HEK293 (cell line): Measurements from ENCODE around the gene AGRN.

ENCODE experiments used
- BCL11A ChIP-seq: fragments of 450-650 bp; formaldehyde crosslinking; IDR thresholded peaks from 2 replicates; pipeline ENCODE4 v1.5.1; 2016; ENCODE audit warnings: low read depth, missing biosample characterization, missing genetic modification characterization
- BCL11B ChIP-seq: fragments of 450-650 bp; formaldehyde crosslinking; IDR thresholded peaks from 2 replicates; pipeline ENCODE4 v1.5.1; 2016; ENCODE audit warnings: low read depth, missing biosample characterization, missing genetic modification characterization
- GLI2 ChIP-seq: fragments of 450-650 bp; formaldehyde crosslinking; IDR thresholded peaks from 2 replicates; pipeline ENCODE4; 2017; ENCODE audit warnings: missing biosample characterization, missing genetic modification characterization, low read depth, borderline replicate concordance
- KLF7 ChIP-seq: fragments of 450-650 bp; formaldehyde crosslinking; IDR thresholded peaks from 2 replicates; pipeline ENCODE4 v1.5.1; 2016; ENCODE audit warnings: missing biosample characterization, missing genetic modification characterization, borderline replicate concordance
- MEIS1 ChIP-seq: sonication (generic); formaldehyde crosslinking; IDR thresholded peaks from 2 replicates; pipeline ENCODE4 v1.8.1; 2022; ENCODE audit warnings: missing genetic modification reagents, mild to moderate bottlenecking, borderline replicate concordance
- MYNN ChIP-seq: fragments of 450-650 bp; formaldehyde crosslinking; IDR thresholded peaks from 2 replicates; pipeline ENCODE4 v1.5.1; 2016; ENCODE audit warnings: missing biosample characterization, missing genetic modification characterization, borderline replicate concordance
- MZF1 ChIP-seq: fragments of 450-650 bp; formaldehyde crosslinking; IDR thresholded peaks from 2 replicates; pipeline ENCODE4 v1.5.1; 2017; ENCODE audit warnings: missing biosample characterization, missing genetic modification characterization, borderline replicate concordance
- ZNF23 ChIP-seq: fragments of 450-650 bp; formaldehyde crosslinking; IDR thresholded peaks from 2 replicates; pipeline ENCODE4 v1.5.1; 2016; ENCODE audit warnings: missing biosample characterization, missing genetic modification characterization, borderline replicate concordance
- ZNF324 ChIP-seq: fragments of 450-650 bp; formaldehyde crosslinking; IDR thresholded peaks from 2 replicates; pipeline ENCODE4 v1.5.1; 2016; ENCODE audit warnings: missing biosample characterization, missing genetic modification characterization
- ZNF335 ChIP-seq: fragments of 450-650 bp; formaldehyde crosslinking; conservative IDR thresholded peaks from 2 replicates; pipeline ENCODE4 v1.5.1; 2016; ENCODE audit warnings: missing biosample characterization, missing genetic modification characterization
- ZNF404 ChIP-seq: fragments of 450-650 bp; formaldehyde crosslinking; IDR thresholded peaks from 2 replicates; pipeline ENCODE4 v1.5.1; 2017; ENCODE audit warnings: missing biosample characterization, missing genetic modification characterization
- ZNF501 ChIP-seq: fragments of 450-650 bp; formaldehyde crosslinking; IDR thresholded peaks from 2 replicates; pipeline ENCODE4 v1.5.1; 2016; ENCODE audit warnings: missing biosample characterization, missing genetic modification characterization
- ZNF510 ChIP-seq: fragments of 450-650 bp; formaldehyde crosslinking; IDR thresholded peaks from 2 replicates; pipeline ENCODE4 v1.5.1; 2018; ENCODE audit warnings: mild to moderate bottlenecking, missing genetic modification characterization, missing biosample characterization; ENCODE audit not compliant: insufficient replicate concordance
- ZNF571 ChIP-seq: fragments of 450-650 bp; formaldehyde crosslinking; IDR thresholded peaks from 2 replicates; pipeline ENCODE4 v1.5.0; 2017; ENCODE audit warnings: missing biosample characterization, missing genetic modification characterization
- ZNF596 ChIP-seq: fragments of 450-650 bp; IDR thresholded peaks from 2 replicates; pipeline ENCODE4 v1.5.0; 2018; ENCODE audit warnings: missing biosample characterization, mild to moderate bottlenecking, missing genetic modification characterization, moderate library complexity
- ZNF600 ChIP-seq: fragments of 450-650 bp; formaldehyde crosslinking; IDR thresholded peaks from 2 replicates; pipeline ENCODE4 v1.5.1; 2016; ENCODE audit warnings: missing biosample characterization, missing genetic modification characterization
- ZNF623 ChIP-seq: fragments of 450-650 bp; formaldehyde crosslinking; IDR thresholded peaks from 2 replicates; pipeline ENCODE4 v1.5.1; 2016; ENCODE audit warnings: missing biosample characterization, missing genetic modification characterization
- ZNF658 ChIP-seq: fragments of 450-650 bp; formaldehyde crosslinking; IDR thresholded peaks from 2 replicates; pipeline ENCODE4; 2016; ENCODE audit warnings: missing biosample characterization, missing genetic modification characterization
- ZNF677 ChIP-seq: fragments of 450-650 bp; IDR thresholded peaks from 2 replicates; pipeline ENCODE4 v1.5.0; 2018; ENCODE audit warnings: missing biosample characterization, mild to moderate bottlenecking, missing genetic modification characterization, moderate library complexity
- ZNF76 ChIP-seq: fragments of 450-650 bp; formaldehyde crosslinking; IDR thresholded peaks from 2 replicates; pipeline ENCODE4; 2016; ENCODE audit warnings: low read depth, missing biosample characterization, missing genetic modification characterization, borderline replicate concordance
- ZNF843 ChIP-seq: fragments of 450-650 bp; formaldehyde crosslinking; IDR thresholded peaks from 2 replicates; pipeline ENCODE4 v1.5.1; 2016; ENCODE audit warnings: missing biosample characterization, missing genetic modification characterization
- TF ChIP-seq, protein P1 (sequence below): fragments of 450-650 bp; IDR thresholded peaks from 2 replicates; pipeline ENCODE4 v1.5.1; 2018; ENCODE audit warnings: missing biosample characterization, missing genetic modification characterization
- TF ChIP-seq, protein P2 (sequence below): fragments of 450-650 bp; formaldehyde crosslinking; IDR thresholded peaks from 2 replicates; pipeline ENCODE4 v1.5.1; 2016; ENCODE audit warnings: missing biosample characterization, missing genetic modification characterization
- TF ChIP-seq, protein P3 (sequence below): fragments of 450-650 bp; formaldehyde crosslinking; IDR thresholded peaks from 2 replicates; pipeline ENCODE4 v1.5.1; 2016; ENCODE audit warnings: missing biosample characterization, missing genetic modification characterization
- TF ChIP-seq, protein P4 (sequence below): fragments of 450-650 bp; formaldehyde crosslinking; IDR thresholded peaks from 2 replicates; pipeline ENCODE4 v1.5.1; 2016; ENCODE audit warnings: missing biosample characterization, missing genetic modification characterization
- TF ChIP-seq, protein P5 (sequence below): fragments of 450-650 bp; formaldehyde crosslinking; IDR thresholded peaks from 2 replicates; pipeline ENCODE4 v1.5.1; 2016; ENCODE audit warnings: missing biosample characterization, missing genetic modification characterization
- TF ChIP-seq, protein P6 (sequence below): fragments of 450-650 bp; formaldehyde crosslinking; IDR thresholded peaks from 2 replicates; pipeline ENCODE4 v1.5.1; 2016; ENCODE audit warnings: missing biosample characterization, missing genetic modification characterization

The AGRN gene

DNA sequence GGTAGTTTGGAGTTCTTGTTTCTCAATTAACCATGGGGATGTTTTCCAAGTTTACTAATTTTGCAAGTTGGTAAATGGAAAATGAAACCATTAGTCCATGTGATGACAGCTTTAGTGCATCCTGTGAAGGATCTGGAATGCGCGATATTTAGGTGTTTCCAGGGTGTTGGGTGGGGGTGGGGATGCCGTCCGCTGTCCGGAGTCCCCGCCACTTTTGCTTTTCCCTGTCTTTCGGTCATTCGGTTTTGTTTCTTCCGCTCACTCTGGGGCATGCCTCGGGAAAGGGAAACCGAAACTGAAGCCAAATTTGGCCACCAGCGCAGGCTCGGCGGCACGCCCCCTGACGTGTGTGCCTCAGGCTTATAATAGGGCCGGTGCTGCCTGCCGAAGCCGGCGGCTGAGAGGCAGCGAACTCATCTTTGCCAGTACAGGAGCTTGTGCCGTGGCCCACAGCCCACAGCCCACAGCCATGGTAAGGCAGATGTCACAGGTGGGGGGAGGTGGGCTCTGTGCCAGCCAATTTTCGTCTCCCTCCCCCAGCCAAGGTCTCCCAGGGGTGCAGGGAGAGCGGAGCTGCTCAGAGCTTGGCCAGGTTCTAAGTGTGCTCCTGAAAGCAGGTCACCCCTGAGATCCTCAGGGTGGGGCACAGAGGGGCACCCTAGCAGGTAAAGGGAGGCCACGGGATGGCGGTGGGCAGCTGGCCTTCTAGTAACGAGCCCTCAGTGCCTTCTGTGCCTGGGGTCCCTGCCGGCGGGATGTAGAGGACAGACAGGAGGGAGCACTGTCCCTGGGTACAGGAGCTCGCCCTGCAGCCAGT is 6.6 kb upstream of the AGRN start, which contains the start of gene ISG15 (continued):
- TF ChIP-seq, protein P1, sequence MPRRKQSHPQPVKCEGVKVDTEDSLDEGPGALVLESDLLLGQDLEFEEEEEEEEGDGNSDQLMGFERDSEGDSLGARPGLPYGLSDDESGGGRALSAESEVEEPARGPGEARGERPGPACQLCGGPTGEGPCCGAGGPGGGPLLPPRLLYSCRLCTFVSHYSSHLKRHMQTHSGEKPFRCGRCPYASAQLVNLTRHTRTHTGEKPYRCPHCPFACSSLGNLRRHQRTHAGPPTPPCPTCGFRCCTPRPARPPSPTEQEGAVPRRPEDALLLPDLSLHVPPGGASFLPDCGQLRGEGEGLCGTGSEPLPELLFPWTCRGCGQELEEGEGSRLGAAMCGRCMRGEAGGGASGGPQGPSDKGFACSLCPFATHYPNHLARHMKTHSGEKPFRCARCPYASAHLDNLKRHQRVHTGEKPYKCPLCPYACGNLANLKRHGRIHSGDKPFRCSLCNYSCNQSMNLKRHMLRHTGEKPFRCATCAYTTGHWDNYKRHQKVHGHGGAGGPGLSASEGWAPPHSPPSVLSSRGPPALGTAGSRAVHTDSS (tag by site-specific recombination) = no peak
- TF ChIP-seq ZNF677 = no peak
- no peak for TF ChIP-seq MYNN (tag by site-specific recombination)
- no peak for TF ChIP-seq ZNF335 (tag by site-specific recombination)
- no peak for TF ChIP-seq ZNF404 (tag by site-specific recombination)
- no peak for TF ChIP-seq ZNF658 (tag by site-specific recombination)
- TF ChIP-seq ZNF596 = no peak
- TF ChIP-seq, protein P2, sequence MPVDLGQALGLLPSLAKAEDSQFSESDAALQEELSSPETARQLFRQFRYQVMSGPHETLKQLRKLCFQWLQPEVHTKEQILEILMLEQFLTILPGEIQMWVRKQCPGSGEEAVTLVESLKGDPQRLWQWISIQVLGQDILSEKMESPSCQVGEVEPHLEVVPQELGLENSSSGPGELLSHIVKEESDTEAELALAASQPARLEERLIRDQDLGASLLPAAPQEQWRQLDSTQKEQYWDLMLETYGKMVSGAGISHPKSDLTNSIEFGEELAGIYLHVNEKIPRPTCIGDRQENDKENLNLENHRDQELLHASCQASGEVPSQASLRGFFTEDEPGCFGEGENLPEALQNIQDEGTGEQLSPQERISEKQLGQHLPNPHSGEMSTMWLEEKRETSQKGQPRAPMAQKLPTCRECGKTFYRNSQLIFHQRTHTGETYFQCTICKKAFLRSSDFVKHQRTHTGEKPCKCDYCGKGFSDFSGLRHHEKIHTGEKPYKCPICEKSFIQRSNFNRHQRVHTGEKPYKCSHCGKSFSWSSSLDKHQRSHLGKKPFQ = no peak
- TF ChIP-seq ZNF324 (tag by site-specific recombination) = no peak
- TF ChIP-seq BCL11B (tag by site-specific recombination) = peak; percentile 49; the same call in 1 of the 2 replicates
- TF ChIP-seq, protein P3, sequence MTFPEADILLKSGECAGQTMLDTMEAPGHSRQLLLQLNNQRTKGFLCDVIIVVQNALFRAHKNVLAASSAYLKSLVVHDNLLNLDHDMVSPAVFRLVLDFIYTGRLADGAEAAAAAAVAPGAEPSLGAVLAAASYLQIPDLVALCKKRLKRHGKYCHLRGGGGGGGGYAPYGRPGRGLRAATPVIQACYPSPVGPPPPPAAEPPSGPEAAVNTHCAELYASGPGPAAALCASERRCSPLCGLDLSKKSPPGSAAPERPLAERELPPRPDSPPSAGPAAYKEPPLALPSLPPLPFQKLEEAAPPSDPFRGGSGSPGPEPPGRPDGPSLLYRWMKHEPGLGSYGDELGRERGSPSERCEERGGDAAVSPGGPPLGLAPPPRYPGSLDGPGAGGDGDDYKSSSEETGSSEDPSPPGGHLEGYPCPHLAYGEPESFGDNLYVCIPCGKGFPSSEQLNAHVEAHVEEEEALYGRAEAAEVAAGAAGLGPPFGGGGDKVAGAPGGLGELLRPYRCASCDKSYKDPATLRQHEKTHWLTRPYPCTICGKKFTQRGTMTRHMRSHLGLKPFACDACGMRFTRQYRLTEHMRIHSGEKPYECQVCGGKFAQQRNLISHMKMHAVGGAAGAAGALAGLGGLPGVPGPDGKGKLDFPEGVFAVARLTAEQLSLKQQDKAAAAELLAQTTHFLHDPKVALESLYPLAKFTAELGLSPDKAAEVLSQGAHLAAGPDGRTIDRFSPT (tag by site-specific recombination) = 0 out of 2 replicates have a peak, but pooled peaks have one; percentile 9
- TF ChIP-seq KLF7 = peak; percentile 12; the same call in 1 of the 2 replicates
- TF ChIP-seq BCL11A = peak; percentile 56; the same call in 1 of the 2 replicates
- TF ChIP-seq, protein P4, sequence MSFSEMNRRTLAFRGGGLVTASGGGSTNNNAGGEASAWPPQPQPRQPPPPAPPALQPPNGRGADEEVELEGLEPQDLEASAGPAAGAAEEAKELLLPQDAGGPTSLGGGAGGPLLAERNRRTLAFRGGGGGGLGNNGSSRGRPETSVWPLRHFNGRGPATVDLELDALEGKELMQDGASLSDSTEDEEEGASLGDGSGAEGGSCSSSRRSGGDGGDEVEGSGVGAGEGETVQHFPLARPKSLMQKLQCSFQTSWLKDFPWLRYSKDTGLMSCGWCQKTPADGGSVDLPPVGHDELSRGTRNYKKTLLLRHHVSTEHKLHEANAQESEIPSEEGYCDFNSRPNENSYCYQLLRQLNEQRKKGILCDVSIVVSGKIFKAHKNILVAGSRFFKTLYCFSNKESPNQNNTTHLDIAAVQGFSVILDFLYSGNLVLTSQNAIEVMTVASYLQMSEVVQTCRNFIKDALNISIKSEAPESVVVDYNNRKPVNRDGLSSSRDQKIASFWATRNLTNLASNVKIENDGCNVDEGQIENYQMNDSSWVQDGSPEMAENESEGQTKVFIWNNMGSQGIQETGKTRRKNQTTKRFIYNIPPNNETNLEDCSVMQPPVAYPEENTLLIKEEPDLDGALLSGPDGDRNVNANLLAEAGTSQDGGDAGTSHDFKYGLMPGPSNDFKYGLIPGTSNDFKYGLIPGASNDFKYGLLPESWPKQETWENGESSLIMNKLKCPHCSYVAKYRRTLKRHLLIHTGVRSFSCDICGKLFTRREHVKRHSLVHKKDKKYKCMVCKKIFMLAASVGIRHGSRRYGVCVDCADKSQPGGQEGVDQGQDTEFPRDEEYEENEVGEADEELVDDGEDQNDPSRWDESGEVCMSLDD = no peak
- TF ChIP-seq, protein P5, sequence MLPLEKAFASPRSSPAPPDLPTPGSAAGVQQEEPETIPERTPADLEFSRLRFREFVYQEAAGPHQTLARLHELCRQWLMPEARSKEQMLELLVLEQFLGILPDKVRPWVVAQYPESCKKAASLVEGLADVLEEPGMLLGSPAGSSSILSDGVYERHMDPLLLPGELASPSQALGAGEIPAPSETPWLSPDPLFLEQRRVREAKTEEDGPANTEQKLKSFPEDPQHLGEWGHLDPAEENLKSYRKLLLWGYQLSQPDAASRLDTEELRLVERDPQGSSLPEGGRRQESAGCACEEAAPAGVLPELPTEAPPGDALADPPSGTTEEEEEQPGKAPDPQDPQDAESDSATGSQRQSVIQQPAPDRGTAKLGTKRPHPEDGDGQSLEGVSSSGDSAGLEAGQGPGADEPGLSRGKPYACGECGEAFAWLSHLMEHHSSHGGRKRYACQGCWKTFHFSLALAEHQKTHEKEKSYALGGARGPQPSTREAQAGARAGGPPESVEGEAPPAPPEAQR (tag by site-specific recombination) = no peak
- no peak for TF ChIP-seq MEIS1 (CRISPR knock-in tag)
- TF ChIP-seq, protein P6, sequence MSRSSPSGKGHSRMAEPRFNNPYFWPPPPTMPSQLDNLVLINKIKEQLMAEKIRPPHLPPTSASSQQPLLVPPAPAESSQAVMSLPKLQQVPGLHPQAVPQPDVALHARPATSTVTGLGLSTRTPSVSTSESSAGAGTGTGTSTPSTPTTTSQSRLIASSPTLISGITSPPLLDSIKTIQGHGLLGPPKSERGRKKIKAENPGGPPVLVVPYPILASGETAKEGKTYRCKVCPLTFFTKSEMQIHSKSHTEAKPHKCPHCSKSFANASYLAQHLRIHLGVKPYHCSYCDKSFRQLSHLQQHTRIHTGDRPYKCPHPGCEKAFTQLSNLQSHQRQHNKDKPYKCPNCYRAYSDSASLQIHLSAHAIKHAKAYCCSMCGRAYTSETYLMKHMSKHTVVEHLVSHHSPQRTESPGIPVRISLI (tag by site-specific recombination) = no peak
- TF ChIP-seq ZNF76 (tag by site-specific recombination) = no peak
- no peak for TF ChIP-seq ZNF571
- no peak for TF ChIP-seq ZNF510 (tag by site-specific recombination)
- no peak for TF ChIP-seq GLI2 (tag by site-specific recombination)
- no peak for TF ChIP-seq MZF1
- no peak for TF ChIP-seq ZNF23
- no peak for TF ChIP-seq ZNF501 (tag by site-specific recombination)
- TF ChIP-seq ZNF623 (tag by site-specific recombination) = no peak
- no peak for TF ChIP-seq ZNF843 (tag by site-specific recombination)
- peak; percentile 95 for TF ChIP-seq ZNF600 (tag by site-specific recombination)
